ENCODE results near the gene ZNF215. TPM values are rescaled to one million over a fixed set of nuclear protein-coding genes. Genes with fewer than 3 reads are reported as not detected.
"Not testable (repeated sequence)": the region's sequence is repeated elsewhere in the genome, so short reads cannot be mapped to it uniquely, and the experiment has no call there.

The ZNF215 gene
- total and polyA plus RNA-seq, 2 donors (not counting 1 experiment from before 2014, with no cell fraction given): 2.7 to 4.1 TPM

GRCh38 chr11:6962141-6962540 is 35.9 kb downstream of the ZNF215 start:
- Histone ChIP-seq H3K36me3 (ENCODE audit: control insufficient read depth, insufficient read depth, low read length) (no peaks in the 10 kb centered on the region), H4K20me1 (ENCODE audit: control insufficient read depth, extremely low read depth, insufficient read depth, low read length) (no peaks in the 10 kb centered on the region), H3K4me2 (ENCODE audit: extremely low read depth, insufficient read depth, low read length) (no peak overlapping the region), H3K4me3 (replicated peaks in 1 of 4; ENCODE audit: control extremely low read depth in 1 of 4, insufficient read depth in 1 of 4, low read depth in 3 of 4, low read length in 4 of 4) (no peak overlapping the region), H3K9ac (ENCODE audit: insufficient read depth, low read length) (no peak overlapping the region), H3K27ac (ENCODE audit: insufficient read depth, low read length) (no peak overlapping the region), H3K79me2 (ENCODE audit: control insufficient read depth, insufficient read depth, low read length) (no peaks in the 10 kb centered on the region), H2AFZ (ENCODE audit: low read length) (no peak overlapping the region), H3K27me3 (ENCODE audit: control insufficient read depth, insufficient read depth, low read length) (no peaks in the 10 kb centered on the region), H3K9me3 (ENCODE audit: control insufficient read depth, insufficient read depth, low read depth, low read length) (no peaks in the 10 kb centered on the region), H3K4me1 (ENCODE audit: control insufficient read depth, extremely low read depth, insufficient read depth, low read length) (no peaks in the 10 kb centered on the region)
- no peak for TF ChIP-seq CTCF (conservative IDR thresholded peaks at IDR 0.05 in 1 of 2, IDR thresholded peaks at IDR 0.05 in 1 of 2; ENCODE audit: low read depth in 1 of 2, low read length in 2 of 2)
- TF ChIP-seq EZH2 (IDR thresholded peaks at IDR 0.05; ENCODE audit: low read length, missing control alignments): no peak
- peak in 1 of 2 donors; percentile 2 for DNase-seq (ENCODE audit: low read depth in 2 of 2)

GRCh38 chr11:6962673-6963072 is 36.4 kb downstream of the ZNF215 start:
- H3K4me2 ChIP-seq (ENCODE audit: extremely low read depth, insufficient read depth, low read length): no peak overlapping the region
- no peak for DNase-seq (ENCODE audit: low read depth in 2 of 2)
- H3K4me3 ChIP-seq (replicated peaks in 1 of 4; ENCODE audit: control extremely low read depth in 1 of 4, insufficient read depth in 1 of 4, low read depth in 3 of 4, low read length in 4 of 4): no peak overlapping the region
- TF ChIP-seq EZH2 (IDR thresholded peaks at IDR 0.05; ENCODE audit: low read length, missing control alignments) (no peak), CTCF (conservative IDR thresholded peaks at IDR 0.05 in 1 of 2, IDR thresholded peaks at IDR 0.05 in 1 of 2; ENCODE audit: low read depth in 1 of 2, low read length in 2 of 2) (no peak)
- H2AFZ ChIP-seq (ENCODE audit: low read length): no peak overlapping the region
- no peak overlapping the region for H3K27ac ChIP-seq (ENCODE audit: insufficient read depth, low read length)
- no peaks in the 10 kb centered on the region for H3K79me2 ChIP-seq (ENCODE audit: control insufficient read depth, insufficient read depth, low read length)
- H3K9me3 ChIP-seq (ENCODE audit: control insufficient read depth, insufficient read depth, low read depth, low read length): no peaks in the 10 kb centered on the region
- H3K27me3 ChIP-seq (ENCODE audit: control insufficient read depth, insufficient read depth, low read length): no peaks in the 10 kb centered on the region
- no peak overlapping the region for H3K9ac ChIP-seq (ENCODE audit: insufficient read depth, low read length)
- no peaks in the 10 kb centered on the region for H4K20me1 ChIP-seq (ENCODE audit: control insufficient read depth, extremely low read depth, insufficient read depth, low read length)
- no peaks in the 10 kb centered on the region for H3K4me1 ChIP-seq (ENCODE audit: control insufficient read depth, extremely low read depth, insufficient read depth, low read length)
- H3K36me3 ChIP-seq (ENCODE audit: control insufficient read depth, insufficient read depth, low read length): no peaks in the 10 kb centered on the region

- Histone ChIP-seq H3K36me3 (ENCODE audit: control insufficient read depth, insufficient read depth, low read length) (no peaks in the 10 kb centered on the region), H3K9me3 (ENCODE audit: control insufficient read depth, insufficient read depth, low read depth, low read length) (no peaks in the 10 kb centered on the region), H3K4me3 (replicated peaks in 1 of 4; ENCODE audit: control extremely low read depth in 1 of 4, insufficient read depth in 1 of 4, low read depth in 3 of 4, low read length in 4 of 4) (no peak overlapping the region), H3K79me2 (ENCODE audit: control insufficient read depth, insufficient read depth, low read length) (no peaks in the 10 kb centered on the region), H3K9ac (ENCODE audit: insufficient read depth, low read length) (no peak overlapping the region), H3K4me2 (ENCODE audit: extremely low read depth, insufficient read depth, low read length) (no peak overlapping the region), H3K27ac (ENCODE audit: insufficient read depth, low read length) (peak overlapping the region; percentile 45), H3K27me3 (ENCODE audit: control insufficient read depth, insufficient read depth, low read length) (no peaks in the 10 kb centered on the region), H4K20me1 (ENCODE audit: control insufficient read depth, extremely low read depth, insufficient read depth, low read length) (no peaks in the 10 kb centered on the region), H2AFZ (ENCODE audit: low read length) (no peak overlapping the region), H3K4me1 (ENCODE audit: control insufficient read depth, extremely low read depth, insufficient read depth, low read length) (no peaks in the 10 kb centered on the region)
- TF ChIP-seq CTCF (conservative IDR thresholded peaks at IDR 0.05 in 1 of 2, IDR thresholded peaks at IDR 0.05 in 1 of 2; ENCODE audit: low read depth in 1 of 2, low read length in 2 of 2): no peak
- TF ChIP-seq EZH2 (IDR thresholded peaks at IDR 0.05; ENCODE audit: low read length, missing control alignments): no peak
- peak; percentile 46 to 54 for DNase-seq (ENCODE audit: low read depth in 2 of 2)
Observed at GRCh38 chr11:6968816-6969215, 42.6 kb downstream of the ZNF215 start.

GRCh38 chr11:6969854-6970253 is 43.6 kb downstream of the ZNF215 start:
- H3K27me3 ChIP-seq (ENCODE audit: control insufficient read depth, insufficient read depth, low read length); H3K4me1 ChIP-seq (ENCODE audit: control insufficient read depth, extremely low read depth, insufficient read depth, low read length); H3K27ac ChIP-seq (ENCODE audit: insufficient read depth, low read length); H3K9ac ChIP-seq (ENCODE audit: insufficient read depth, low read length); H3K79me2 ChIP-seq (ENCODE audit: control insufficient read depth, insufficient read depth, low read length); H3K36me3 ChIP-seq (ENCODE audit: control insufficient read depth, insufficient read depth, low read length); H3K4me3 ChIP-seq (replicated peaks in 1 of 4; ENCODE audit: control extremely low read depth in 1 of 4, insufficient read depth in 1 of 4, low read depth in 3 of 4, low read length in 4 of 4); H4K20me1 ChIP-seq (ENCODE audit: control insufficient read depth, extremely low read depth, insufficient read depth, low read length); H2AFZ ChIP-seq (ENCODE audit: low read length); H3K9me3 ChIP-seq (ENCODE audit: control insufficient read depth, insufficient read depth, low read depth, low read length); H3K4me2 ChIP-seq (ENCODE audit: extremely low read depth, insufficient read depth, low read length): not testable (repeated sequence)
- DNase-seq (ENCODE audit: low read depth in 2 of 2): peak in 1 of 2 donors; percentile 74
